ENCODE results near the gene DGKQ. TPM values are rescaled to one million over a fixed set of nuclear protein-coding genes. Genes with fewer than 3 reads are reported as not detected.

The DGKQ gene
- total RNA-seq, 1 donor: 11.2 TPM

DNA sequence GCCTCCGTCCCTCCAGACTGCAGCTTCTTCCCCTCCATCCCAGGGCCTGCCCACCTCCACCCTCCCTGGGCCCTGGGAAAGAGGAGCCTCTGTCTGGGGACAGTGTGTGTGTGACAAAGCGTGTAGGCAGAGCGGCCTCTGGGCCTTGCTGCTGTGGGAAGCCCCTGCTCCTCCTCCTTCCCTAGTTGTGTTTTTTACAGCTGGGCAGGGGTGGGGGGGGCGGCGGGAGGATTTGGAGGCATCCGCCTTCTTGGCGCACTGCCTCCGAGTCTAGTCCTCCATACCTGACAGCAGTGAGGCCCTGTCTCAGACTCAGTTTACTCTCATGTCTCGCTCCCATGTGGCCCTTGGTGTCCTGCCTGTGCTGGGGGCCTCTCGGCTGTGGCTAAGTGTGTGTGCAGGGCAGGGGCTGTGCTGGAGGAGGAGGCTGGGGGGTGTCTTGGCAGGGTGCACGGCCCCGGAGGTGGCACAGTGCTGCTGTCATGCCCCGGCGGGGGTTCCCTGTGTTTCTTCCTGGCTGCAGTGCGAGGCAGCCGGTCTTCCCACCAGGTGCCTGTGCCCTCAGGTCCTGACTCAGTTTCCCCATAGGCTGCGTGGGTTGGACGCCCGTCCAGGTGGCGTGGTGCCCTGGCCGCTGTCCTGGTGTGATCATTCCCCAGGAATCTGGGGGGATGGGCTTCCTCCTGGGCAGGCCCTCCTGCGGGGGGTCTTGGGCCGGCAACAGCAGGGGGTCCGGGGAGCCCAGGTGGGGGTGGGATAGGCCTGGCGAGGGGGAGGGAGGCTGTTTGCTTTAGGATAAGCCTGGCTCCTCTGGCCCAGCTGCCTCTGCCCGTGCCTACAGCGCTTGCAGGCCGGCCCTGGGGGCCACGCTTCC, 45.0 kb upstream of the DGKQ start:
- TF ChIP-seq CTCF (IDR thresholded peaks at IDR 0.05; ENCODE audit: insufficient read depth, low read depth, low read length): no peak

DNA sequence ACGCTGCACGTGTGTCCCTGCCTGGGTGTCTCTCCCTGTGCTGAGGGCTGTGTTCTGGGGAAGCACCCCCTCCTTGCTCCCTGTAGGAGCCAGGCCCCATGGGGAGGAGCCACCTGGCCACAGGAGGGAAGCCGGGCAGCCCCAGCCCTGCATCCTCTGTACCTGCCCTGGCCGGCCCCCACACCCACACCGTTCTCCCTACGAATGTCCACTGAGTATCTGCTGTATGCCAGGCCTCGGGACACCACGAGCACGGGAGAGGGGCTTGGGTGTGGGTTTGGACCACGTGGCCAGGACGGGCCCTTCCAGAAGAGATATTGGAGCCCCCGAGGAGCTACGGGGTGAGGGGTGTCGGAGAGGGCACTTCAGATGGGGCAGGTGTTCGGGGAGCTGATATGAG, 44.3 kb upstream of the DGKQ start:
- no peak for TF ChIP-seq CTCF (IDR thresholded peaks at IDR 0.05; ENCODE audit: insufficient read depth, low read depth, low read length)
- DNase-seq (ENCODE audit: low read depth): no peak
- no peak overlapping the region for H3K4me3 ChIP-seq (ENCODE audit: low read depth, low read length)

More for the DNA sequence above, 45.0 kb upstream of the DGKQ start:
- DNase-seq (ENCODE audit: low read depth): no peak
- no peak overlapping the region for H3K4me3 ChIP-seq (ENCODE audit: low read depth, low read length)

- TF ChIP-seq CTCF (IDR thresholded peaks at IDR 0.05; ENCODE audit: insufficient read depth, low read depth, low read length): no peak
Observed at GRCh38 chr4:1017211-1017610, 43.8 kb upstream of the DGKQ start.

DNA sequence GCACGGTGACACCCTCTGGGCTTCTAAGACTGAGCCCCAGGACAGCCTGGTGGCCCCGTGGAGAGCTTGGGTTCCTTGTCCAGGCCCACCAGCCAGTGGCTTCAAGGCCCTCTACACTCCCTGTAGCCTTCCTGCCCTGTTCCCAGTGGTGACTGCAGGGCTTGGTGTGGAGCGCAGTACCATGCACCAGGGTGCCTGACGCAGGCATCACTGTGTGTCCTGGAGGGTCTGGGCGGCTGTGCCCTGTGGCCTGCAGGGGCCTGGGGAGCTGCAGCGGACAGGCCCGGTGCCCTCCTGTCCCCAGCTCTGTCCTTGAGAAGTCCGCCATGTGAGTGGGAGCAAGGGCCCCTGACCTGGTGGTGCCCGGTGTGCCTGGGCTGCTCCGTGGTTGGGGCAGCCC, 42.4 kb upstream of the DGKQ start:
- TF ChIP-seq CTCF (IDR thresholded peaks at IDR 0.05; ENCODE audit: insufficient read depth, low read depth, low read length): no peak
- H3K4me3 ChIP-seq (ENCODE audit: low read depth, low read length): no peak overlapping the region
- no peak for DNase-seq (ENCODE audit: low read depth)

More at GRCh38 chr4:1017211-1017610, 43.8 kb upstream of the DGKQ start:
- H3K4me3 ChIP-seq (ENCODE audit: low read depth, low read length): no peak overlapping the region
- no peak for DNase-seq (ENCODE audit: low read depth)

- H3K4me3 ChIP-seq (ENCODE audit: low read depth, low read length): no peak overlapping the region
- no peak for TF ChIP-seq CTCF (IDR thresholded peaks at IDR 0.05; ENCODE audit: insufficient read depth, low read depth, low read length)
- no peak for DNase-seq (ENCODE audit: low read depth)
Observed at GRCh38 chr4:1015179-1015578, 41.8 kb upstream of the DGKQ start.

DNA sequence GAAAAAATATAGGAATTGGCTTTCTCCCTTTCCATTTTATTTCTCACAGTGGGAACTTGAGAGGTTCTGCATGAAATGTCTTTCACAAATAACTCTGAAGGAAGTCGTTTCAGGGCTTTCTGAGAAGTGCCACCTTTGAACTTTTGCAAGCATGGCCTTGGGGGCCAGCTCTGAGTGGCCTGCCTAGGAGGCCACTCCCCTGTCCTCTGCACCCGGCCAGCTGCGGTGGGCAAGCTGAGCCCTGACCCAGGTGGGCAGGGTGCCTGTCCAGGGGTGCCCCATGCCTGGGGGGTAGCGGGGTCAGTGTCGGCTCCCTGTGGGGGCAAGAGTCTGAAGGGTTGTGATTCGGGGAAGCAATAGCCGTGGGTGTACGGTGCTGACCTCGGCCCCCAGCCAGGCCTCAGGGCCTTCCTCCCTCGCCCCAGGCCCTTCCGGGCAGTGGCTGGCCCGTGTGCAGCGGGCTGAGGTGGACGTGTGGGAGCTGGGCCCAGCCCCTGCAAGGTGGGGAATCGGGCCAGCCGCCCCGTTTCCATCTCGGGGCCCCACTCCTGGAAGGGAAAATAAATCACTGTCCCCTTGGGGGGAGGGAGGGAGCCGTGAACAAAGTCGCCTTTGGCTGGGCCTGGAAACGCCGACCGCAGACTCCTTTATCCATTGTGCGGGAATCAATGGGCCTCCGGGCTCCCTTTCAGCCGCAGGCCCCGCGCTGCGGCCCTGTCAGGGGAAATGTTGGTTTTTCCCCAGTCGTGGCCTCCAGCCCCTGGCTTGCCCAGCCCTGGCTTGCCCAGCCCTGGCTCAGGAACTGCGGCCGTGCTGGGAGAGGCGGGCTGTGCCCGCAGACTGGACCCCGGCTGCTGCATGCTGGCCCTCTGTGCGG, 41.2 kb upstream of the DGKQ start:
- no peak overlapping the region for H3K4me3 ChIP-seq (ENCODE audit: low read depth, low read length)
- TF ChIP-seq CTCF (IDR thresholded peaks at IDR 0.05; ENCODE audit: insufficient read depth, low read depth, low read length): no peak
- DNase-seq (ENCODE audit: low read depth): no peak

Data from fibroblast of villous mesenchyme (primary cell).